NCI-H2196 (cell line): ENCODE results near the gene GABRR2.

Source experiments
- DNase-seq: peaks from one replicate; lab custom pipeline; 2025; ENCODE audit not compliant: unreplicated experiment; lab: John Stamatoyannopoulos, UW

The GABRR2 gene

DNA sequence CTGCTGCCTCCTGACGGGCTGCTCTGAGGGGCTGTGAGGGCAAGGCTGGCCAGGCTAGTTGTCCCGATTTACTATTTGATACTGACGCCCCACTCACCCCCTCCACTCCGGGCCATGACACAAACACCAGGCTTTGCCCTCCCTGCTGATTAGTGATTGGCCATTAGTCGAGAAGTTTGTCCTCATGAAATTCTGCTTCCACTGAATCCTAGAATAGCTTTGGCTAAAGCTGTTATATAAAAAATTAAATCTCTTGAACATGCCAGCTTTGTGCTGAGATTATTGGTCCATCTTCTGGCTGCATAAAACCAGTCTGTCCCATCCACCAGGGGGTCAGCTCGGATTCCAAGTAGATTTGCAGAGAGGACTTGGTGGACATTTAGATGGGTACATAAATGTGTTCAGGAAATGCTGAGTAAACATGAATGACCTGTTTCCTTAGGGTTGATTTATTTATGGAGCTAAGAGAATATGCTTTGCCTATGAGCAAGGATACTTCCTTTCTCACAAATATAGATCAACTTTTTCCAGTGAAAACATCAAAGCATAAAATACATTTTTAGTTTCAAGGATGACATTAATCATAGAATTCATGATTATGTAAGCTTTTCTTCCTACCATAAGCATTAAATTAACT lies at the start of gene GABRR2:
Gene GABRR2 (minus strand): TSS at position 51 of the 637 bp plus-strand sequence. CDS start 134 bp downstream, outside the sequence.
- no peak for DNase-seq

DNA sequence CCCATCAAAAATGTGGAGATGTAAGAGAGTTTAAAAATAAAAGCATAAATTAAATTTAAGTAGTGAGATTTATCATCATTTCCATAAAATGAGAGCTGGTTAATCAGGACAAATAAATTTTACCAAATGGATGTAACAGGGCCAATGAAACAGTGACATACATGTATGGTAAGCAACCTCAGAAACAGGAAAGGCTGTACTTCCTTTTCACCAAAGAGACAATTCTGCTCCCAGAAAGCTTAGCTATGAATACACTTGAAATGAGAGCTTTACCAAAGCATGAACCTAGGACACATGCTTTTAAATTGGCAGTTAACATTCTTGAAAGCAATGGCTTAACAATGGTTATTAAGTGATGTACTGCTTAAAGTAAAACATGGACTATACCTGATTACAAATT lies 49.5 kb upstream of the GABRR2 start:
- no peak for DNase-seq

DNA sequence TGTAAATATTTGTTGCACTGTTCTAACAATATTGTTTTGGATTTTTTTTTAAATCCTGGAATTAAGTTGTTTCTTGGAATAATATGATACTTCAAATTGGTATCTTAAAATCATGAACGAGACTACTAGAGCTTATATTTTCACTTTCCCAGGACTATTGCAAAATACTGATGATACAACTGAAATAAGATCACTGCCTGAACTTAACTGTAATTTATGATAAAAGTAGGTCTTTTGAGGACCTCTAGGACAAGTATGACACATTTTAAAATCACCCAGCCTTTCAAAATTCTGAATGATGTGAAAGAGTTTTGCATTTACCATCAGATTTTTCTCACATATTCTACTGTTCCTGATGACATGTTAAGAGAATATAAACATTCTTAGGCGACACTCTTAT lies 46.1 kb upstream of the GABRR2 start:
- DNase-seq: no peak

DNA sequence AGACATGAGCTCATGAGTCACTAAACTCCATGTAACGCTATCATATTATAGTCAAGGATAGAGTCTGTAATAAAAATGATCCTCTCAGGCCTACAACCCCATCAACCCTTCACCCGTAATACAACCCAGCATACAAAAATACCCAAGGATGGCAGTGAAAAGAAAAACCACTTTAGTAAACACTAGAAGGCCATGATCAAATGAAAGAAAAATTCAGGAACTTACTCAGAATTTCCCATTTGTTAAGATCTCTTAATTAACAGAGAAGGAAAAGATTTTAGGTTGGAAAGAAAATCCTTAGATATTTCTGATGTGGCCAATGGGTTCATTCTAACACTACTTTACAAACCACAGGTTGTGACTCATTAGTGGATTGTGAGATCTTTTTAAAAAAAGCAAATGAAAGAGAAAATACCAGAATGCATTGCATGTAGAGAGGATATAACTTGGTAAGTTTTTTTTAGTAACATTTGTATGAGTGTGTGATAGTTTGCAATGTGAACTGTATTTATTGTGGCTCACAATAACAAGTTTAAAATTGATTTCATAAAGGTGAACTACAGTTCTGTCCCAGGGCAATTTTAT lies 45.4 kb upstream of the GABRR2 start:
- DNase-seq: no peak

DNA sequence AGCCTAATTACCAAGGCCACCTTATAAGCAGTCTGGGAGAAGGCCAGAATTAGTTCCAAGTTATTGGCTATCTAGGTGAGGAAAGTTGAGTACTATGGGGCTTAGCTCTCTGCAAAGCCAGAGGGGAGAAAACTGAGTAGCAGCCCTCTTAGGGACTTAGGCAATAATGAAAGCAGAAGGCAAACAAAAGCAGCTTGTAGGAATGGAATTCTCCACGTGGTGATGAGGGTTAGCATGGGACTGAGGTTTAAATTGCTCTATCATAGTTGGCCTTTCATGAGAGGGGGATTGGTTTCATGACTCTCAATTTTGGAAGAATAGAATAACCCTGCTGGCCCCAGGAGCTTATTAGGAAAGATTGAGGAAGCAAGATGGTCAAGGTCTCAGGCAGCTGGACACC lies 44.5 kb upstream of the GABRR2 start:
- no peak for DNase-seq

DNA sequence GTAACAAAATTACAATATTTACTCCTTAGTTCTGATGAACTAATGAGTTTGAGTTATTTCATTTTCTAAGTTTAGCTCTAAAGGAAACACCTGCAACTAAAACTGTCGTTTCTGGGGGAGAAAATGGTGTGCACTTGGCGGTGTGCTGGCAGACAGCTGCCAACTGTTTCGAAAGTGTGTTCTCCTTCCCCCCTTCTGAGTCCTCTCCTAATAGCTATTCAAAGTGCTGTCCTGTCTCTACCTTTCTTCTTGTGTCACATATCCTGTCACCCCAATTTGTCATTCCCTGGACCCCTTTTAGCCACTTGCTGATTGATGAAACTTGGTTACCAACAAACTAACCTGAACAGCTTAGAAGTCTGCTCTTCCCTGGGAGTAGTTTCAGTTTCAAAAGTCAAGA lies 42.3 kb upstream of the GABRR2 start:
- DNase-seq: no peak

DNA sequence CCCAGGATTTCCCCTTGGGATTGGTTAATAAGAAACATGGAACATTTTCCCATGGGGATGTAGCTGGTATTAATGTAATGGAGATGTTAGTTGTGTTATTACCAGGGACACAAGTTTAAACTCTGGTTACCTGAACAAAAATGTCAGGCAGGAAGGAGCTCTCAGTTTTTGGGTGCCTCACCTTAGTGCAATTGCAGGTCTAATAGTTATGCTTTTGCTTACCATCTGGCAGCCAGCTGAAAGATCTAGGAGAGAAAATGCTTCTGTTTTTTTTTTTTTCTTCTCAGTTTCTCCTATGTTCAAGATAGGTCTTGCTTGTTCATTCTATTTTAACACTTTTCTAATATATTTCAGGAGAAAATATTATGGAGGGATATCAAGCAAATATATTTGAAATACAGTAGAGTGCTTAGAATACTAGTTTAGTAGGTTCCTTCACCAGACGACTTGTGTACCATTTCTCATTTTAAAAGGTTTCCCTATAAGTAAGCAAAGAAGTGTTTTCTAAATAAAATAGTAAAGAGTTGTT lies 41.6 kb upstream of the GABRR2 start:
- DNase-seq: no peak

DNA sequence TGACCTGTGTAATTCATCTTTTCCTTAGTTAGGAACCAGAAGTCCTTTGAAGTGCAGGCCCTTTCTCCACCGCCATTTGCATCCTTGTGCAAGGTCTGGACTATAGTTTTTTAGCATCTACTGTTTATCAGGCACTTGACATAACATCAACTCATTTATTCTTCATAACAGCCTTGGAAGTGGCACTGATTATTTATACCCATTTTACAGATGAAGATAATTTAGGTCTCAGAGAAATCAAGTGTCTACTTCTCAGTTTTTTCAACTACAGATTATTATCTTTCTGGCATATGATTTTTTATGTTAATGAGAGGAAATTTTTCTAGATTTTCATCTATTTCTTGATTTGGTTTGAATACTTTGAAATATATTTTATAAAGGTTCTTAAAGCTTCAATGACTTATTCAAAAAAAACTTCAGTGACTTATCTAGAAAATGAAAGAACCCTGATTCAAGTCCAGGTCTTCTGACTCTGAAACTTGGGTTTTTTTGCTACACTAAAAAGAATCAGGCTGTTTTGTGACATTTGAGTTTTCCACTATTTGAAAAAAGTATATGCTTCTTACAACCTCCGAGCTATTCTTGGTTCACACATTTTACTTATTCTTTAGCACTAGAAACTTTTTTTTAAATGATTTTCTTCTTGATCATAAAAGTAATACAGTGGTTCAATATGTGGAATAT lies 40.6 kb upstream of the GABRR2 start:
- DNase-seq: no peak

DNA sequence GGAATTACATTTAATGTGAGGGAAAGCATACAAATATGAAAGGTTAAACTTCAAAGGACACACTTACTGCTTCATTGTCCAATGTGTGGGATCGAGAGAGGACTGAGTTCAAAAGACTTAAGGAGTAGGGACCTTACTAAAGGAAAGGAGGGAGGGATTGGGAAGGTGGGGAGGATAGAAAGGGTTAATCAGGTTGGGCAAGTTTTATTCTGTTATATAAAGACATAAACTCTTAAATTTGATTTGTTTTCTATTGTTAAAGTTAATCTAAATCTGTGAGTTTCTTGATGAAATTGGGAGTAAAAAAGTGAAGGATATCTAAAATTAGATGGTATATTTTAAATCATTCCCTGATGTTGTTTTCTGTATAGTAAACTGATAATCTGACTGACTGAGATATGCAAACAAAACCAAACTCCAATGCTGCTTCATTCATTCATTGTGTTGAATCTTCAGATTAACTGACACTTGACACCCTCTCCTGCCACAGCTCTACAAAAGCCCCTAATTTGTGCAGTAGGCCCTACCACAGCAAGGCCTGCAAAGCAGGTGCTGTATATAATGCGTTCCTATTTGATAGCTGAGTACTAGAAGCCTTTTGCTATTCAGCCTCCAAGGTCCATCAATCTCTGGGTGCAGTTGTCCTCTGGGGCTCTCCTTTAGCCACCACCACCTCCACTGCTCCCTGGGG lies 38.7 kb upstream of the GABRR2 start:
- peak; percentile 32 for DNase-seq

DNA sequence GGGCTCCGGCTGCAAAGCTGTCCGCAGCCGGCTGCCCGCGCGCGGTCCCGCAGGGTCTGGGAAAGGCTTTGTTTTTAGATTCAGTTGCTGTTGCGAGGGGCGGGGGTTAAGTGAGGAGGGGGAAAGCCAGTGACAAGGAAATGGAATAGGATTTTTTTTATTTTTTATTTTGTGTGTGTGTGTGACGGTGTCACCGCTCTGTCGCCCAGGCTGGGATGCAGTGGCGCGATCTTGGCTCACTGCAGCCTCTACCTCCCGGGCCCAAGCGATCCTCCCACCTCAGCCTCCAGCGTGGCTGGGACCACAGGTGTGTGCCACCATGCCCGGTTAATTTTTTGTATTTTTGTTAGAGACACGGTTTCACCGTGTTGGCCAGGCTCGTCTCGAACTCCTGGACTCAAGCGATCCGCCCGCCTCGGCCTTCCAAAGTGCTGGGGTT lies 38.0 kb upstream of the GABRR2 start:
- no peak for DNase-seq

DNA sequence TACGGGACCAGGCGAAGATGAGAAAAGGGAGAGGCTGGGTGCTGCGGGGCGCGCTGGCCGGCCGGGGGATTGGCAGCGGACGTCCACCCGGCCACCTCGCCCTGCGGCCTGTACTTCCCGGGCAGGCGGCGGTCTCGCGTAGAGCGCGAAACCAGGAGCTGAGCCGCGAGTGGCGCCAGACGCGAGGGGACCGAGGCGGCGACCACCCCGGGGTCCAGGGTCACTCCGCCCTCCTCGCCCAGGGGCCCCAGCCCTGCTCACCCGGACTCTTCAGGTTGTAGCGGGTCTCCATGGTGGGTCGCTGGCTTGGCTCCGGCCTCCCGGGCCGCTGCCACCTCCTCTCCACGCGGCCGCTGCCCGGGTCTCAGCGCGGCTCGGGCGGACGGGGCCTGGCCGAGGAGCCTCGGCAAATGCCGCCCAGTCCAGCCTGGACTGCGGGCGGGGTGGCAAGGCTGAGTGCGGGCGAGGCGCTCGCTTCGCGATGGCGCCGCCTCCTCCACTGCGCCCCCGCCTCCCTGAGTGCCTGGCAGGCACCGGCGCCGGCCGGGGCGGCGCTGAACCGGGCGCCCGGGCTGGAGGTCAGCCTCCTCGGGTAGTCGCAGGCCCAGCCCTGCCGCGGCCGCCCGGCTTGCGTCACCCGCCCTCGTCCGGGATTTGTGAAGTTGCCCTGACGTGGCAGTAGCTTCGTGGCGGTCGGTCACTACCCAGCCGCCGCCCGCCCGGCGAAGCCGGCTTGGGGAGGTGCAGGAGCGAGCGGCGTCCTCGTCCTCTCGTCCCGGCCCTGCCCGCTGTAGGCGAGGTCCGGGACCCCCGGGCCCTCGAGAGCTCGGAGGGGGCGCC lies 37.4 kb upstream of the GABRR2 start, which contains the start of gene UBE2J1:
Gene UBE2J1 (minus strand): TSS at position 445 of the 840 bp plus-strand sequence. CDS start 153 bp downstream, at position 292.
- DNase-seq: peak; percentile 73

DNA sequence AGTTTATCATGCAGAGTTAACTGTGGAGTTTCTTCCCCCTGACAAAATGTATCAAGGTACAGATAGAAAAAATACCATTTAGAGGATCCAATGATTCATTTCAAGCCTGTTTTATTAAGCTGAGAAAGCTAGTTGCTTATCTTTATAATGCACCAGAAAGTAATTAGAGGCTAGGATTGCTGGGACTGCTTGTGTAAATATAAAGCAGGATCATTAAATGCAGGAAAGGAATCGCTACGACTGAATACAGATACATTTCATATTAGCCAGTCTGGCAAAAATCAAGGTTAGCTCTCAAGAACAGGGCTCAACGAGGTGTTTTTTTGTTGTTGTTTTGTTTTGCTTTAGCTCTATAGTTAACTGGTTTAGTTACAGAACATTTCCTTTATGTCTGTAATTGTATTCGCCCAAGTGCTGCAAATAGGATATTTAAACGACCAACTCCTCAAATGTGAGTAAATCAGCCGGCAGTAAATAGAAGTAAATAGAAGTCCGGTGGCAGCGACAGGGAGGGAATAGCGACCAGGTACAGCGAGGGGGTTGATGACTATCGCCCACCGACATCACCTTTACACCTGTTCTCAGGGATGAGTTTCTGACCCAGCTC lies 36.7 kb upstream of the GABRR2 start:
- no peak for DNase-seq

DNA sequence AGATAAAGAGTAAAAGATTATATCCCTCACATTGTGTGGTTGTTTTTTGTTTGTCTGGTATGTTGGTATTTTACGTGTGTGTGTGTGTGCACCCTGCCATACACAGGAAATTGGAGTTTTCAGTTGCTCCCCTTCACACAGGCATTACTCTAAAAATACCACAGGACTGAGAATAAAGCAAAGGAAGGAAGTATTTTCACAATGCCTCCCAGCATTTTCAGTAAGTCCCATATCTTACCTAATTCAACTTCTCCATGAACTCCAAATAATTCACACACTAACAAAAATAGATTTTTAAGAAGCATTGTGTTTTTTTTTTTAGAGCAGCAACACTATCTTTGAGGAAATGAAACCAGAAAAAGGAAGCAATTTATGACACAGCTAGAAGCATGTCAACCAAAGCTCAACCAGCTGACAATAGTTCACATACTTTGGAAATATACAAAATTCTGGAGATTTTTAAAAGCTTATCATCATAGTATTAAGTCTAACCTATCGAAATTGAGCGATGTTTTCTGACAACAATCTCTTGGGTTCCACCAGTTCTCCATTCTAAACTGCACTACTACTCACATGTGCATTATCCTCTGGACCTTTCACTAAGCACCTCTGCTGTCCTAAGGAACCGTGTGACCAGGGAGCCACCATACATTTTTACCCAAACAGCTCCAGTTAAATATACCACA lies 35.3 kb upstream of the GABRR2 start:
- DNase-seq: no peak

DNA sequence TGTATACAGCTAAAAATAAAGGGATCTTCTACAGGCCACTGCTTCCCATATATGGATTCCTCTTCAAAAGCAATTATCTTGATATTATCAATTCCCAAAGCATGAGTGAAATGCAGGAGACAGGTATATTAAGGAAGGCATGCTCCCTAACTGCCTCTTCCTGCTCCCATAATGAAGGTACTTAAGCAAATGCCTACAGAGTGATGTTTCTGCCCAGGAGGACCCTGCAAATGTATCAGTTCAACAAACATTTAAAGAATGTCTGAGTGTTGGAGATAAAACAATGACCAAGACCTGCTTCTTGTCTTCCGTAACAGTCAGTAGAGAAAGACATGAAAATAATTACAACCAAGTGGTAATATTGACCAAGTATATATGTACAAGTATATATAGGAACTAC lies 33.3 kb upstream of the GABRR2 start:
- no peak for DNase-seq

DNA sequence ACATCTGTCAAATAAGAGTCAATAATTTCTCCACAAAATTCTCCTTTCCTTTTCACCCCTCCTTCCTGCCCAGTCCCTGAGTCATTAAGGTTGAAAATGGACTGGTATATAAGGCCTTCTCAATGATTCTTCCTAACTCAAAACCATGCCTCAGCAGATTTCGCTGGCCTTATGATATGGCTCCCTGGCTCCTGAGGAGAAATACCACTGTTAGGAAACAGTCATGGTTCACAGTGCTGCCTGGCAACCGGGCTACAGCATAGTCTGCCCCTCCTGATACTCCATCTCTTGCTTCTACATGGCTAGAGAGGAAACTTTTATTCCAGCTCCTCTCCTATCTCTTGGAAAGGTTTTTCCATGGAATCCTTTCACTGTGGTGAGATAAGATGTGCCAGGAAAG lies 32.7 kb upstream of the GABRR2 start:
- DNase-seq: peak; percentile 8

DNA sequence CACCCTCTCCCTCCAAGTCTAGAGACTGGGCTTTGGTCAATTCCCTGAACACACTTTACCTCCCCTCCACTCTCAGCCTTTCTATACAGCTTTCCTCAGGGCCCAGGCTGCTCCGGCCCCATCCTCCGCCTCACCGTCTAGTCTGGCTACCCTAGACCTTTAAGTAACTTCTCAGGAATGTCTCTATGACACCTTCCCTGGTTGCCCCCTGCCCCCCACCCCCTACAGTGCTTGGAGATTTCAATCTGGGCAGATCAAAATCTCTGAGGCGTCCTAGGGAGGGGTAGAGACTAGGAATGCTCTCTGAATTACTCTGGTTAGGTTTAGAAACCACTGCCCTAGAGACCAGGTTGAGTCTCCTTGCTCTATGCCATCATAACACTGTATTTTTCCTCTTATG lies 31.3 kb upstream of the GABRR2 start:
- no peak for DNase-seq

DNA sequence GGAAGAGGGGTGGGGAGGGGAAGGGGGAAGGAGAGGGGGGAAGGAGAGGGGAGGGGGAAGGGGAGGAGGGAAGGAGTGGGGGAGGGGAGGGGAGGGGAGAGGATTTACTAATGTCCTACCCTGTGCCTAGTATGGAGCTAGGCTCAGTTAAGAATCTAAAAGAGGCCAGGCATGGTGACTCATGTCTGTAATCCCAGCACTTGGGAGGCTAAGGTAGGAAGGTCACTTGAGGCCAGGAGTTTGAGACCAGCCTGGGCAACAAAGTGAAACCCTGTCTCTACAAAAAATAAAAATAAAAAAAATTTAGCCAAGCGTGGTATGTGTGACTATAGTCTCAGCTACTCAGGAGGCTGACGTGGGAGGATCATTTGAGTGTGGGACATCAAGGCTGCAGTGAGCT lies 24.5 kb upstream of the GABRR2 start:
- no peak for DNase-seq

DNA sequence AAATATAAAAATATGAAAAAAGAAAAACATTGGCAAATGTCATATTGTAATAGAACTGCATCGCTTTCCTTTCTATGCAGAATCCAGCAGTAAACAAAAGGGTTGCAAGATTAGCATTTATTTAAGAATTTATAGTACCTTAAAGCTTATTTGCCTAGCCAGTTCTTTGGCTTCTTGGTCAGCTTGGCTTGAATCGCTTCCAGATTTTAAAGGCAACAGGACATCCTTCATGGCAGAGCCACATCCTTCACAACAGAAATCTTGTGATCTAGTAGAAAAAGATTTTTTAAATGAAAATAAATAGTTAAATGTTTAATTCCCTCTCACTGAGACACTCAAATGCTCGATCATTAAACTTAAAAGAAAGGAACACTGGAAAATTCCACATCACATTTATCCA lies 20.1 kb upstream of the GABRR2 start:
- no peak for DNase-seq

DNA sequence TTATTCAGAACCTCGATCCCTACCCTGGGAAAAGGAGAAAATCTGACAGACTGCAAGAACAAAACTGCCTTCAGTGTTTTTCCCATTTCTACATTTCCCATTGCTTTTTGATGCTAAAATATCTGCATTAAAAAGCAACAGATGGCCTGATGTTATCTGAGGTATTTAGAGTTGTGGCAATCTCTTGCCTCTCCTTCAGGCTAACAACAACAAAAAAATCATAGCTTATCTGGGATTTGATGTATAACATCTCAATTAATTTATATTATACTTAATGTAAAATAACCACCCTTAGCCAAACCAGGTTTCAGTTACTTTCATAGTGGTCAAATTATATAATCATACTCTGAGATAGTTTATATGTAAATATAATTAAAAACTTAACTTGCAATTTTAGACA lies 15.8 kb upstream of the GABRR2 start:
- DNase-seq: no peak

DNA sequence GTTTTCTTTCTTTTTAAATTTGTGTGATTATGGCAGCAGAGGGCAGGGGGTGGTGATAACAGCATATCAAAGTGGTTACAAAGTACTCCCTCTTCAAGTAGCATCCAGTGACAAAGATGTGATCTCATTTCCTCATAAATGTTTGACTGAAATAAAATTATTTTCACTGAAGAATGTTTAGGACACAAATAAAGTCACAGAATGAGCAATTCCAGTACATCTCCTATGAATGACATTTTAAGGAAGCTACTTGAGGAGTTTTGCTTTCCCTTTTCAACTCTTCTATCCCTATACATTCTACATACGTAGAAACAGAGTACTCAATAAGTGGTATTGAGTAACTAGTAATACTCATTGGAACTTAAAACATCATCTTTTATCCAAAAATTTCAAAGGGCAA lies 13.9 kb upstream of the GABRR2 start:
- no peak for DNase-seq
